Astrocyte (in vitro differentiated cells and primary cell): ENCODE results near the gene ANKRD63.

Source experiments
- EZH2 ChIP-seq: IDR thresholded peaks from 2 replicates; pipeline ENCODE4 v1.6.1; 2012; ENCODE audit warnings: mild to moderate bottlenecking, low read length, inconsistent platforms; ENCODE audit not compliant: insufficient read depth
- TF ChIP-seq, protein P1 (sequence below): IDR thresholded peaks from 2 replicates; pipeline ENCODE4 v1.5.1; 2011; ENCODE audit warnings: low read depth, mild to moderate bottlenecking, inconsistent platforms, low read length, moderate library complexity; ENCODE audit not compliant: insufficient read depth

GRCh38 chr15:40234783-40235182 is 48.1 kb downstream of the ANKRD63 start:
- TF ChIP-seq, protein P1, sequence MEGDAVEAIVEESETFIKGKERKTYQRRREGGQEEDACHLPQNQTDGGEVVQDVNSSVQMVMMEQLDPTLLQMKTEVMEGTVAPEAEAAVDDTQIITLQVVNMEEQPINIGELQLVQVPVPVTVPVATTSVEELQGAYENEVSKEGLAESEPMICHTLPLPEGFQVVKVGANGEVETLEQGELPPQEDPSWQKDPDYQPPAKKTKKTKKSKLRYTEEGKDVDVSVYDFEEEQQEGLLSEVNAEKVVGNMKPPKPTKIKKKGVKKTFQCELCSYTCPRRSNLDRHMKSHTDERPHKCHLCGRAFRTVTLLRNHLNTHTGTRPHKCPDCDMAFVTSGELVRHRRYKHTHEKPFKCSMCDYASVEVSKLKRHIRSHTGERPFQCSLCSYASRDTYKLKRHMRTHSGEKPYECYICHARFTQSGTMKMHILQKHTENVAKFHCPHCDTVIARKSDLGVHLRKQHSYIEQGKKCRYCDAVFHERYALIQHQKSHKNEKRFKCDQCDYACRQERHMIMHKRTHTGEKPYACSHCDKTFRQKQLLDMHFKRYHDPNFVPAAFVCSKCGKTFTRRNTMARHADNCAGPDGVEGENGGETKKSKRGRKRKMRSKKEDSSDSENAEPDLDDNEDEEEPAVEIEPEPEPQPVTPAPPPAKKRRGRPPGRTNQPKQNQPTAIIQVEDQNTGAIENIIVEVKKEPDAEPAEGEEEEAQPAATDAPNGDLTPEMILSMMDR: no peak
- TF ChIP-seq EZH2: no peak
